HEK293 (cell line): ENCODE results near the gene ASXL1.

Experiments
- CTCF ChIA-PET: fragments of 350-600 bp; formaldehyde crosslinking; extraction: SDS; loops from one replicate; lab custom pipeline; 2021; ENCODE audit warnings: antibody characterized with exemption; lab: Yijun Ruan, JAX
- POLR2A ChIA-PET: fragments of 300-600 bp; formaldehyde crosslinking; extraction: SDS; loops from one replicate; lab custom pipeline; 2020; ENCODE audit warnings: antibody characterized with exemption, inconsistent platforms; lab: Yijun Ruan, JAX
- H3K27ac ChIP-seq: fragments of 200-500 bp; sonication (Bioruptor generic); 2 replicates; pipeline ENCODE4 v1.5.1; 2014; ENCODE audit warnings: low read depth, low read length, control low read depth, inconsistent platforms; ENCODE audit errors: extremely low read depth
- H3K36me3 ChIP-seq, 2 experiments: fragments of 200-500 bp in 1 of 2; sonication (Bioruptor generic) in 1 of 2; 1 replicate in 1 of 2; 2 replicates in 1 of 2; pipeline ENCODE4 v1.5.1; 2014 to 2017; ENCODE audit warnings: inconsistent platforms in 2 of 2, low read length in 2 of 2; ENCODE audit not compliant: control insufficient read depth in 2 of 2, insufficient read depth in 1 of 2
- H3K4me1 ChIP-seq: fragments of 200-500 bp; sonication (Bioruptor generic); 2 replicates; pipeline ENCODE4 v1.5.1; 2014; ENCODE audit warnings: mild to moderate bottlenecking, low read length, inconsistent platforms; ENCODE audit not compliant: control insufficient read depth, insufficient read depth
- H3K4me3 ChIP-seq: 2 replicates; pipeline ENCODE4 v1.5.1; 2011; ENCODE audit warnings: low read depth, mild to moderate bottlenecking, control low read depth, low read length, moderate library complexity
- H3K9me3 ChIP-seq: fragments of 200-500 bp; sonication (Bioruptor generic); 2 replicates; pipeline ENCODE4 v1.5.1; 2014; ENCODE audit warnings: low read depth, low read length, inconsistent platforms; ENCODE audit not compliant: control insufficient read depth, insufficient read depth
- INSM2 ChIP-seq: fragments of 450-650 bp; formaldehyde crosslinking; IDR thresholded peaks from 2 replicates; pipeline ENCODE4 v1.5.1; 2016; ENCODE audit warnings: missing biosample characterization, missing genetic modification characterization
- KLF17 ChIP-seq: fragments of 450-650 bp; formaldehyde crosslinking; IDR thresholded peaks from 2 replicates; pipeline ENCODE4 v1.5.1; 2016; ENCODE audit warnings: missing biosample characterization, missing genetic modification characterization
- PATZ1 ChIP-seq: fragments of 450-650 bp; formaldehyde crosslinking; IDR thresholded peaks from 2 replicates; pipeline ENCODE4 v1.5.1; 2016; ENCODE audit warnings: missing biosample characterization, missing genetic modification characterization
- PRDM4 ChIP-seq: fragments of 450-650 bp; formaldehyde crosslinking; IDR thresholded peaks from 2 replicates; pipeline ENCODE4 v1.5.1; 2017; ENCODE audit warnings: missing biosample characterization, missing genetic modification characterization
- SP7 ChIP-seq: fragments of 450-650 bp; formaldehyde crosslinking; IDR thresholded peaks from 2 replicates; pipeline ENCODE4 v1.5.1; 2016; ENCODE audit warnings: missing biosample characterization, missing genetic modification characterization
- YY2 ChIP-seq: fragments of 450-650 bp; formaldehyde crosslinking; IDR thresholded peaks from 2 replicates; pipeline ENCODE4 v1.5.1; 2016; ENCODE audit warnings: missing biosample characterization, missing genetic modification characterization
- ZBTB1 ChIP-seq: fragments of 450-650 bp; formaldehyde crosslinking; IDR thresholded peaks from 2 replicates; pipeline ENCODE4 v1.5.1; 2016; ENCODE audit warnings: missing biosample characterization, missing genetic modification characterization
- ZBTB20 ChIP-seq: fragments of 450-650 bp; formaldehyde crosslinking; IDR thresholded peaks from 2 replicates; pipeline ENCODE4 v1.5.1; 2016; ENCODE audit warnings: missing biosample characterization, missing genetic modification characterization
- ZBTB7A ChIP-seq: fragments of 450-650 bp; formaldehyde crosslinking; IDR thresholded peaks from 2 replicates; pipeline ENCODE4 v1.5.1; 2016; ENCODE audit warnings: low read depth, missing biosample characterization, missing genetic modification characterization
- ZFHX2 ChIP-seq: fragments of 450-650 bp; formaldehyde crosslinking; conservative IDR thresholded peaks from 2 replicates; pipeline ENCODE4 v1.5.1; 2016; ENCODE audit warnings: missing biosample characterization, missing genetic modification characterization
- ZNF146 ChIP-seq: fragments of 450-650 bp; formaldehyde crosslinking; IDR thresholded peaks from 2 replicates; pipeline ENCODE4 v1.5.1; 2016; ENCODE audit warnings: missing biosample characterization, missing genetic modification characterization
- ZNF16 ChIP-seq: fragments of 450-650 bp; formaldehyde crosslinking; IDR thresholded peaks from 2 replicates; pipeline ENCODE4 v1.5.1; 2016; ENCODE audit warnings: low read depth, missing biosample characterization, missing genetic modification characterization
- ZNF175 ChIP-seq: fragments of 450-650 bp; formaldehyde crosslinking; IDR thresholded peaks from 2 replicates; pipeline ENCODE4 v1.5.1; 2016; ENCODE audit warnings: missing biosample characterization, missing genetic modification characterization
- ZNF354C ChIP-seq: fragments of 450-650 bp; formaldehyde crosslinking; IDR thresholded peaks from 2 replicates; pipeline ENCODE4 v1.5.1; 2016; ENCODE audit warnings: missing biosample characterization, missing genetic modification characterization, low read depth, borderline replicate concordance
- ZNF404 ChIP-seq: fragments of 450-650 bp; formaldehyde crosslinking; IDR thresholded peaks from 2 replicates; pipeline ENCODE4 v1.5.1; 2017; ENCODE audit warnings: missing biosample characterization, missing genetic modification characterization
- ZNF433 ChIP-seq: fragments of 450-650 bp; formaldehyde crosslinking; IDR thresholded peaks from 2 replicates; pipeline ENCODE4 v1.5.1; 2016; ENCODE audit warnings: missing biosample characterization, missing genetic modification characterization, low read depth
- ZNF560 ChIP-seq: fragments of 450-650 bp; formaldehyde crosslinking; IDR thresholded peaks from 2 replicates; pipeline ENCODE4 v1.5.1; 2017; ENCODE audit warnings: missing biosample characterization, missing genetic modification characterization, borderline replicate concordance
- ZNF580 ChIP-seq: fragments of 450-650 bp; formaldehyde crosslinking; IDR thresholded peaks from 2 replicates; pipeline ENCODE4 v1.5.1; 2016; ENCODE audit warnings: missing biosample characterization, missing genetic modification characterization
- ZNF585B ChIP-seq: fragments of 450-650 bp; formaldehyde crosslinking; IDR thresholded peaks from 2 replicates; pipeline ENCODE4 v1.5.1; 2016; ENCODE audit warnings: missing biosample characterization, missing genetic modification characterization
- ZNF654 ChIP-seq: fragments of 450-650 bp; formaldehyde crosslinking; IDR thresholded peaks from 2 replicates; pipeline ENCODE4 v1.5.1; 2016; ENCODE audit warnings: low read depth, missing biosample characterization, missing genetic modification characterization
- ZNF837 ChIP-seq: fragments of 450-650 bp; formaldehyde crosslinking; IDR thresholded peaks from 2 replicates; pipeline ENCODE4 v1.5.1; 2016; ENCODE audit warnings: missing biosample characterization, missing genetic modification characterization
- ZSCAN16 ChIP-seq: fragments of 450-650 bp; formaldehyde crosslinking; IDR thresholded peaks from 2 replicates; pipeline ENCODE4 v1.5.1; 2016; ENCODE audit warnings: missing biosample characterization, missing genetic modification characterization

ASXL1 gene

GRCh38 chr20:32312718-32313424, 45.3 kb upstream of the ASXL1 start:
- Histone ChIP-seq H3K4me3 (no peak overlapping the region), H3K4me1 (no peaks in the 10 kb centered on the region), H3K27ac (no peak overlapping the region), H3K9me3 (no peaks in the 10 kb centered on the region), H3K36me3 (peaks cover 0 to 41% of the 10 kb centered on the region in 2 experiments; a peak in 1 of 3 replicates)
- POLR2A ChIA-PET = no interaction called here
- CTCF ChIA-PET = interaction anchor here (0.6 kb wide), 1 partner anchor 24 kb away, joined by 3 read pairs; no protein-coding TSS in a partner anchor
- TF ChIP-seq YY2 (no peak), ZNF433 (tag by site-specific recombination) (no peak), ZNF560 (tag by site-specific recombination) (no peak), ZSCAN16 (no peak), ZNF146 (tag by site-specific recombination) (no peak), PRDM4 (tag by site-specific recombination) (no peak), ZBTB7A (tag by site-specific recombination) (no peak), ZNF585B (tag by site-specific recombination) (no peak), ZNF404 (tag by site-specific recombination) (no peak), PATZ1 (tag by site-specific recombination) (no peak), ZFHX2 (tag by site-specific recombination) (no peak), ZNF16 (tag by site-specific recombination) (no peak), INSM2 (no peak), ZNF580 (no peak), ZBTB20 (tag by site-specific recombination) (no peak), ZNF354C (tag by site-specific recombination) (no peak), ZNF654 (no peak)
- TF ChIP-seq, all 188 proteins: peak for 0

- no peaks in the 10 kb centered on the region for H3K9me3 ChIP-seq
- H3K4me3 ChIP-seq = no peak overlapping the region
- H3K36me3 ChIP-seq = peaks cover 0 to 45% of the 10 kb centered on the region in 2 experiments; a peak in 2 of 3 replicates
- POLR2A ChIA-PET = no interaction called here
- TF ChIP-seq ZNF837 (tag by site-specific recombination) = no peak
- no peak for TF ChIP-seq KLF17 (tag by site-specific recombination)
- TF ChIP-seq SP7 (tag by site-specific recombination) = no peak
- no peak for TF ChIP-seq PATZ1 (tag by site-specific recombination)
- no peak for TF ChIP-seq ZBTB1 (tag by site-specific recombination)
- TF ChIP-seq ZNF175 = no peak
- CTCF ChIA-PET = no interaction called here
- H3K4me1 ChIP-seq = no peaks in the 10 kb centered on the region
- no peak overlapping the region for H3K27ac ChIP-seq
Observed at GRCh38 chr20:32314768-32315167, 43.4 kb upstream of the ASXL1 start.
